ENCODE data around the gene GRAP2.

The GRAP2 gene

DNA sequence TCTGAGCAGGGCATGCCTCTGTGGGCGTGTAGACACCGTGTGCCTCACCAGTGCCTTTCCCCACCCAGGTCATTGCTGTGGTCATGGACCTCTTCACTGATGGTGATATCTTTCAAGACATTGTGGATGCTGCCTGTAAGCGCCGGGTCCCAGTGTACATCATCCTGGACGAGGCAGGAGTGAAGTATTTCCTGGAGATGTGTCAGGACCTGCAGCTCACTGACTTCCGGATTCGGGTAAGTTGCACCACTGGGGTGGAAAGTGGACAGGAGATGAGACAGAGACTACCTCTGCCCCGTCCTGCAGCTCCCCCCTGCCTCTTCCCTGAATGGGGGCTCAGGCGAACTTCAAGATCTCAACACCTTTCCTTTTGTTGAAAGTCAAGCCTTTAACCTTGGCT, 118.2 kb downstream of the GRAP2 start:
- DNase-seq, result no peak

DNA sequence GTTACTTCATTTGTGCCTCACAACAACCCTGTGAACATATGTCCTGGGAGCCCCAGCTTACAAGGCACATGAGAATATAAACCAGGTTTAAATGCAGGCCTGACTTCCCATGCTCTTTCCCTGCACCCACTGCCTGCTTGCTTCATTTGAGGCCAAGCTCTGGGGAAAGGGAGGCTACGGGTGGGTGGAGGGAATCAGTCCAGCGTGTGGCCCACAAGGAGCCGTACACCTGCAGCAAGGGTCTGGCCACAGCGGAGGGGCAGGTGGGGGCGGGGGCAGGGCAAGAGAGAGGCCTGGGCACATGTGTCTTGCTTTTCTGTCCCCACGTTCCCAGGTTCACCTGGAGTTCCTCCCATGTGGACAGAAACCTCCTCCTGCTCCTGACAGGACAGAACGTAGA, 120.1 kb downstream of the GRAP2 start:
- DNase-seq, result no peak

DNA sequence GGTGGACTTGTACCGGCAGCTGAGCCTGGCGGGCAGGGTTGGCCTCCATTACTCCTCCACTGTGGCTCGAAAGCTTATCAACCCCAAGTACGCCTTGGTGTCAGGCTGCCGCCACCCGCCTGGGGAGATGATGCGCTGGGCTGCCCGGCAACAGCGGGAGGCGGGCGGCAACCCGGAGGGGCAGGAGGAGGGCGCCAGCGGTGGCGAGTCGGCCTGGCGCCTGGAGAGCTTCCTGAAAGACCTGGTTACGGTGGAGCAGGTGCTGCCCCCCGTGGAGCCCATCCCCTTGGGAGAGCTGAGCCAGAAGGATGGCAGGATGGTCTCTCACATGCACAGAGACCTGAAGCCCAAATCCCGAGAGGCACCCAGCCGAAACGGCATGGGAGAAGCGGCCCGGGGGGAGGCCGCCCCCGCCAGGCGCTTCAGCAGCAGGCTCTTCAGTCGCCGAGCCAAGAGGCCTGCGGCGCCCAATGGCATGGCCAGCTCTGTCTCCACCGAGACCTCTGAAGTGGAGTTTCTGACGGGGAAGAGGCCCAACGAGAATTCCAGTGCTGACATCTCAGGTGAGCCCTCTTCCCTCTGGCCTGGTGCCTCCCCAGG, 120.6 kb downstream of the GRAP2 start:
- DNase-seq, result no peak

DNA sequence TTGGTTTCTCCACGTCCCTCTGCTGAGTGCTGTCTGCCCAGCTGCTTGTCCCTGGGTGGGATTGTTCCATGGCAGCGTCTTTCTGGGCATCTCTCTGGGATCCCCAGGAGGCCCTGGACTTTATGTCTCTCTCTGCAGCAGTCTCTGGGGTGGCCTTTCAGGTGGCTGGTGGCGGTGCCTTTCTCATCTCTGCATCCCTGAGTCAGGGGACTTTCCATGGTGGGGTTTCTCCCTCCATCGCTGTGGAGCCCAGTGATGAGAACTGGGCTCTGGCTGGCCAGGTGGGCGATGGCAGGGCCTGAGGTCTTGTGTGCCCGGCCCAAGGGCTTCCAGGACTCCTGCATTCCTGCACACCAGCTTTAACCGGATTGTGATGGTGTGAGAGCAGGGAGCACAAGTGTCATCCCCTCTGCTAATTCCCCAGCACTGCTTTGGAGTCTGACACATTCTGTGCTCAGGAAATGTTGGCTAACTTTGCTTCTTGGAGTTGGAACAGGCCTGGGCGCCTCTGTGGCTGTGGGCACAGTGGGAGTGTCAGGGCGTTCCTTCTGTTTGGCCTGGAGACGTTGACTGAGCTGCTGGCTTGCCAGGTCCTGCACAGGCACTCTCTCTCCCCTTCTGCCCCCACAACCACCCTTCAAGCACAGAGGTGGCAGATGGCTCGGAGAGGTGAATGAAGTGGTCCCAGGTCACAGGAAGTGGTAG, 121.8 kb downstream of the GRAP2 start:
- no peak for DNase-seq
